ENCODE measurements around the gene JHY. TPM values are rescaled to one million over a fixed set of nuclear protein-coding genes. Genes with fewer than 3 reads are reported as not detected.

JHY gene
- total RNA-seq, 1 donor from 2014 or later = 3.4 TPM

GRCh38 chr11:122963961-122964360 lies 81.4 kb downstream of the JHY start:
- no peak for DNase-seq (ENCODE audit: low read depth)
- no peak for TF ChIP-seq CTCF (IDR thresholded peaks at IDR 0.05; ENCODE audit: insufficient read depth, low read length, poor library complexity, severe bottlenecking)
- H3K27me3 ChIP-seq (ENCODE audit: control insufficient read depth, insufficient read depth, low read length) = peaks cover 3% of the 10 kb centered on the region
- no peaks in the 10 kb centered on the region for H3K36me3 ChIP-seq (ENCODE audit: control insufficient read depth, insufficient read depth, low read length)
- no peak overlapping the region for H3K4me3 ChIP-seq (ENCODE audit: low read depth, low read length)

- H3K27me3 ChIP-seq (ENCODE audit: control insufficient read depth, insufficient read depth, low read length) = peaks cover 62% of the 10 kb centered on the region
- TF ChIP-seq CTCF (IDR thresholded peaks at IDR 0.05; ENCODE audit: insufficient read depth, low read length, poor library complexity, severe bottlenecking) = no peak
- no peak overlapping the region for H3K4me3 ChIP-seq (ENCODE audit: low read depth, low read length)
- DNase-seq (ENCODE audit: low read depth) = no peak
- no peaks in the 10 kb centered on the region for H3K36me3 ChIP-seq (ENCODE audit: control insufficient read depth, insufficient read depth, low read length)
These were observed 93.6 kb downstream of the JHY start for GRCh38 chr11:122976061-122976733.

- no peak for DNase-seq (ENCODE audit: low read depth)
- Histone ChIP-seq H3K36me3 (ENCODE audit: control insufficient read depth, insufficient read depth, low read length) (no peaks in the 10 kb centered on the region), H3K27me3 (ENCODE audit: control insufficient read depth, insufficient read depth, low read length) (peaks cover 69% of the 10 kb centered on the region), H3K4me3 (ENCODE audit: low read depth, low read length) (no peak overlapping the region)
- no peak for TF ChIP-seq CTCF (IDR thresholded peaks at IDR 0.05; ENCODE audit: insufficient read depth, low read length, poor library complexity, severe bottlenecking)
These were observed 94.3 kb downstream of the JHY start for GRCh38 chr11:122976734-122977469.

- Histone ChIP-seq H3K36me3 (ENCODE audit: control insufficient read depth, insufficient read depth, low read length) (no peaks in the 10 kb centered on the region), H3K4me3 (ENCODE audit: low read depth, low read length) (no peak overlapping the region), H3K27me3 (ENCODE audit: control insufficient read depth, insufficient read depth, low read length) (peaks cover 75% of the 10 kb centered on the region)
- TF ChIP-seq CTCF (IDR thresholded peaks at IDR 0.05; ENCODE audit: insufficient read depth, low read length, poor library complexity, severe bottlenecking) = no peak
- no peak for DNase-seq (ENCODE audit: low read depth)
These were observed 95.1 kb downstream of the JHY start for GRCh38 chr11:122977470-122978298.

GRCh38 chr11:122978299-122978620 lies 95.7 kb downstream of the JHY start:
- DNase-seq (ENCODE audit: low read depth) = no peak
- TF ChIP-seq CTCF (IDR thresholded peaks at IDR 0.05; ENCODE audit: insufficient read depth, low read length, poor library complexity, severe bottlenecking) = no peak
- Histone ChIP-seq H3K36me3 (ENCODE audit: control insufficient read depth, insufficient read depth, low read length) (no peaks in the 10 kb centered on the region), H3K4me3 (ENCODE audit: low read depth, low read length) (no peak overlapping the region), H3K27me3 (ENCODE audit: control insufficient read depth, insufficient read depth, low read length) (peaks cover 80% of the 10 kb centered on the region)

All from kidney epithelial cell (primary cell).